ENCODE results near the gene TAAR8.
"Not testable (repeated sequence)": the region's sequence is repeated elsewhere in the genome, so short reads cannot be mapped to it uniquely, and the experiment has no call there.

The TAAR8 gene

GRCh38 chr6:132548746-132549463 lies 3.6 kb upstream of the TAAR8 start:
- no peak for DNase-seq (ENCODE audit: low spot score)

GRCh38 chr6:132551214-132551613 lies 1.3 kb upstream of the TAAR8 start:
- no peak for DNase-seq (ENCODE audit: low spot score)

GRCh38 chr6:132560087-132560486 lies 7.6 kb downstream of the TAAR8 start:
- not testable (repeated sequence) for DNase-seq (ENCODE audit: low spot score)

GRCh38 chr6:132566404-132566803 lies 13.9 kb downstream of the TAAR8 start:
- DNase-seq (ENCODE audit: low spot score) = no peak

- no peak for DNase-seq (ENCODE audit: low spot score)
These were observed 15.1 kb downstream of the TAAR8 start for GRCh38 chr6:132567566-132567965.

- no peak for DNase-seq (ENCODE audit: low spot score)
These were observed 16.1 kb downstream of the TAAR8 start for GRCh38 chr6:132568611-132569010.

- no peak for DNase-seq (ENCODE audit: low spot score)
These were observed 16.7 kb downstream of the TAAR8 start for GRCh38 chr6:132569170-132569569.

GRCh38 chr6:132570221-132570777 lies 17.8 kb downstream of the TAAR8 start, which contains the start of gene TAAR6:
Gene TAAR6 (plus strand): TSS chr6:132570322. CDS start chr6:132570322, 0 bp downstream.
- no peak for DNase-seq (ENCODE audit: low spot score)

GRCh38 chr6:132571774-132572173 lies 19.3 kb downstream of the TAAR8 start:
- no peak for DNase-seq (ENCODE audit: low spot score)

GRCh38 chr6:132584698-132585097 lies 32.2 kb downstream of the TAAR8 start:
- DNase-seq (ENCODE audit: low spot score) = no peak

- no peak for DNase-seq (ENCODE audit: low spot score)
These were observed 35.0 kb downstream of the TAAR8 start for GRCh38 chr6:132587424-132587823.

- DNase-seq (ENCODE audit: low spot score) = no peak
These were observed 37.0 kb downstream of the TAAR8 start, which contains the start of gene TAAR5 for GRCh38 chr6:132589454-132589853. Gene TAAR5 (minus strand): TSS chr6:132589741. CDS start chr6:132589686, 55 bp downstream.

GRCh38 chr6:132590362-132590761 lies 37.9 kb downstream of the TAAR8 start:
- no peak for DNase-seq (ENCODE audit: low spot score)

GRCh38 chr6:132592855-132593254 lies 40.4 kb downstream of the TAAR8 start:
- no peak for DNase-seq (ENCODE audit: low spot score)

GRCh38 chr6:132596201-132596600 lies 43.7 kb downstream of the TAAR8 start:
- DNase-seq (ENCODE audit: low spot score) = no peak

GRCh38 chr6:132598473-132598872 lies 46.0 kb downstream of the TAAR8 start:
- DNase-seq (ENCODE audit: low spot score) = no peak

- not testable (repeated sequence) for DNase-seq (ENCODE audit: low spot score)
These were observed 48.4 kb downstream of the TAAR8 start for GRCh38 chr6:132600900-132601299.

All from CD4-positive, alpha-beta T cell treated with Interleukin-6 at 100 ng/mL for 8 hours (primary cell).